HUES64 (cell line): ENCODE data around the gene C16orf46.

Source experiments
- H3K27ac ChIP-seq: 2 replicates; pipeline ENCODE4 v1.7.0; 2013; ENCODE audit warnings: low read depth, low read length, inconsistent platforms
- H3K27me3 ChIP-seq: 2 replicates; pipeline ENCODE4 v1.6.1; 2013; ENCODE audit warnings: mild to moderate bottlenecking, low read length; ENCODE audit not compliant: insufficient read depth
- H3K36me3 ChIP-seq: 2 replicates; pipeline ENCODE4 v1.6.1; 2013; ENCODE audit warnings: mild to moderate bottlenecking, low read length; ENCODE audit not compliant: insufficient read depth
- H3K4me1 ChIP-seq: 2 replicates; pipeline ENCODE4 v1.6.1; 2013; ENCODE audit warnings: mild to moderate bottlenecking, low read length, moderate library complexity; ENCODE audit not compliant: insufficient read depth
- H3K4me3 ChIP-seq: 2 replicates; pipeline ENCODE4 v1.5.1; 2013; ENCODE audit warnings: mild to moderate bottlenecking, low read length, moderate library complexity
- H3K9ac ChIP-seq: 2 replicates; pipeline ENCODE4 v1.6.1; 2013; ENCODE audit warnings: mild to moderate bottlenecking, low read depth, low read length
- H3K9me3 ChIP-seq: 2 replicates; pipeline ENCODE4 v1.6.1; 2013; ENCODE audit warnings: low read depth, low read length; ENCODE audit not compliant: insufficient read depth
- WGBS: fragments of 150-250, 120-280 bp; methylation state at CpG from one replicate; pipeline ENCODE4 v1.1.7; 2013; ENCODE audit warnings: missing lambda C conversion rate; 5-methylcytosine and 5-hydroxymethylcytosine counted together

Gene C16orf46

DNA sequence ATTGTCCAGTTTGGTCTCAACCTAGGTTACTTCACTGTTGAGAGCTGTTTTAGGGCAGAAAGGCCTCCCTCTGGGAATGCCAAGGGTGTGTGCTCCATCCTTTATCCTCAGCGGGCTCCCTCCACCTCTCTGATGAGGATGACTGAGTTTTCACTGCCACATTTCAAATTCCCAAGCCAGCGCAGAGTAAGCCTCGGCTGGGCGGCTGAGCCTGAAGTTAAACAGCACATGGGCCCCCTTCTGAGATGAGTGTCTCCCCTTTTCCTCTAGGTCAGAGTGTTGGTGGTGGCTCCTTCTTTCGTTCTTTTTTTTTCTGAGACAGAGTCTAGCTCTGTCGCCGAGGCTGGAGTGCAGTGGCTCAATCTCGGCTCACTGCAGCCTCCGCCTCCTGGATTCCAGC is 24.7 kb upstream of the C16orf46 start:
- H3K9me3 ChIP-seq = no peaks in the 10 kb centered on the region
- no peaks in the 10 kb centered on the region for H3K27me3 ChIP-seq
- no peak overlapping the region for H3K4me3 ChIP-seq
- H3K36me3 ChIP-seq = no peaks in the 10 kb centered on the region
- peaks cover 4% of the 10 kb centered on the region for H3K4me1 ChIP-seq
- H3K27ac ChIP-seq = no peak overlapping the region
- H3K9ac ChIP-seq = no peak overlapping the region
- WGBS = 95% methylated on average over 9 of the region's 9 CpGs

DNA sequence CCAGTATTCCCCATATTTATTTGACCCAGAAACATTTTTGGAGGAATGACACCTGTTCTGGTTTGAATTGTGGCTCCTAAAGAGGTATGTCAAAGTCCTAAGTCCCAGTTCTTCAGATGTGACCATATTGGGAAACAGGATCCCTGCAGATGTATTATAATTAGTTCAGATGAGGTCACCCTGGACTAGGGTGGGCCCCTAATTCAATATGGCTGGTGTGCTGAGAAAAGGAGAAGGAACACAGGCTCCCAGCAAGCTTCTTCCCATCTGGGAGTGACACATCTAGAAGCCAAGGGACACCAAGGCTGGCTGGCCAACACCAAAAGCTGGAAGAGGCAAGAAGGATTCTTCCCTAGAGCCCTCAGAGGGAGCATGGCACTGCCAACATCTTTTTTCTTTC is 22.9 kb upstream of the C16orf46 start:
- Histone ChIP-seq H3K4me3 (no peak overlapping the region), H3K9ac (no peak overlapping the region), H3K9me3 (no peaks in the 10 kb centered on the region), H3K36me3 (no peaks in the 10 kb centered on the region), H3K4me1 (peaks cover 6% of the 10 kb centered on the region), H3K27me3 (no peaks in the 10 kb centered on the region), H3K27ac (no peak overlapping the region)

GRCh38 chr16:81097230-81097629 is 20.2 kb upstream of the C16orf46 start:
- Histone ChIP-seq H3K4me3 (no peak overlapping the region), H3K27ac (no peak overlapping the region), H3K27me3 (no peaks in the 10 kb centered on the region), H3K9ac (no peak overlapping the region), H3K9me3 (no peaks in the 10 kb centered on the region), H3K36me3 (peaks cover 5% of the 10 kb centered on the region), H3K4me1 (peaks cover 6% of the 10 kb centered on the region)
- WGBS = 94% methylated on average over 6 of the region's 6 CpGs

GRCh38 chr16:81096715-81097208 is 19.7 kb upstream of the C16orf46 start:
- WGBS = 60% methylated on average over 8 of the region's 8 CpGs
- H3K27ac ChIP-seq = no peak overlapping the region
- no peaks in the 10 kb centered on the region for H3K9me3 ChIP-seq
- H3K9ac ChIP-seq = no peak overlapping the region
- H3K36me3 ChIP-seq = peaks cover 8% of the 10 kb centered on the region
- peak overlapping the region; percentile 37 for H3K4me3 ChIP-seq
- H3K27me3 ChIP-seq = no peaks in the 10 kb centered on the region
- H3K4me1 ChIP-seq = peaks cover 6% of the 10 kb centered on the region

DNA sequence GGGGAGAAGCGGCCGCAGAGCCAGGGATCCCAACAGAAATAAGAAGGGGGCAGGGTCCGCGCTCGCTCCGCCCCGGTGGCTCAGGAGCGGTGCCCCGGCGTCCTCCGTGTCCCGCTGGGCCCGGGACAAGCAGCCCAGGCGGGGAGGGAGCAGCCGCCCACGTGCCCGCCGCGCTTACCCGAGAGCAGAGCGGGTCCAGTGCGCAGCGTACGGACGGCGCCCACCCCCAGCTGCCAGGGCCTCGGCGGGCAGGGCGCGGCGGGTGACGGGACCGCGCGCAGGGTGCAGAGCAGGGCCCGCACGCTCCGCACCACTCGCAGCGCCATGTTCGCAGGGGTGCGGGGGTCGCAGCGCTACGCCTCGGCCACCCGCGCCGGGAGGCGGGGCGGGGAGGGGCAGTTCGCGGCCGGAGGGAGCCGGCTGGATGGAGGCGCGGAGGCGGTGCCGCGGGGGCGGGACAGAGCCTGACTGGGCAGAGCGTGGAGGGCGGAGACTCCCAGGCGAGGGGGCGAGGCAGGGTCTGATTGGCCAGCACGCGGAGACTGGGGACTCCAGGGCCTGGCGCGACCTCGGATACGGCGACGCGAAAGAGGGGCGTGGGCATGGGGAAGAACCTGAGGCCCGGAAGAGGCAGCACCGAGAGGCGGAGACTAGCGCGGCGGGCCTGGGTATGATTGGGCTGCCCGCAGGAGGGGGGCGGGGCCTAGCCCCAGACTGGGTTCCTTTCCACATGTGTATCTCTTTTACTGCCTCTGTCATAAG is 19.1 kb upstream of the C16orf46 start, which contains the start of gene GCSH:
Gene GCSH, minus strand, starts transcription at position 443 of the 762 bp plus-strand sequence. Its CDS starts 117 bp downstream, at position 326.
- WGBS = 2% methylated on average over 70 of the region's 83 CpGs
- Histone ChIP-seq H3K4me1 (peaks cover 6% of the 10 kb centered on the region), H3K4me3 (peak within 1 kb of the TSS; percentile 77), H3K27ac (peak within 1 kb of the TSS; percentile 71), H3K27me3 (no peaks in the 10 kb centered on the region), H3K9me3 (no peaks in the 10 kb centered on the region), H3K36me3 (peaks cover 12% of the 10 kb centered on the region), H3K9ac (peak within 1 kb of the TSS; percentile 90)

- under 1% methylated on average over 22 of the region's 22 CpGs for WGBS
- Histone ChIP-seq H3K4me3 (peak overlapping the region; percentile 77), H3K27me3 (no peaks in the 10 kb centered on the region), H3K9me3 (no peaks in the 10 kb centered on the region), H3K27ac (peak overlapping the region; percentile 71), H3K4me1 (peaks cover 6% of the 10 kb centered on the region), H3K36me3 (peaks cover 18% of the 10 kb centered on the region), H3K9ac (peak overlapping the region; percentile 90)
These were observed 18.6 kb upstream of the C16orf46 start for GRCh38 chr16:81095653-81095952.

- H3K27ac ChIP-seq = no peak overlapping the region
- 70% methylated on average over 21 of the region's 21 CpGs for WGBS
- H3K36me3 ChIP-seq = peaks cover 25% of the 10 kb centered on the region
- peaks cover 6% of the 10 kb centered on the region for H3K4me1 ChIP-seq
- peak overlapping the region; percentile 22; the same call in 1 of the 2 replicates for H3K9ac ChIP-seq
- H3K9me3 ChIP-seq = no peaks in the 10 kb centered on the region
- H3K27me3 ChIP-seq = no peaks in the 10 kb centered on the region
- H3K4me3 ChIP-seq = peak overlapping the region; percentile 77
These were observed 17.8 kb upstream of the C16orf46 start for GRCh38 chr16:81094771-81095251.

DNA sequence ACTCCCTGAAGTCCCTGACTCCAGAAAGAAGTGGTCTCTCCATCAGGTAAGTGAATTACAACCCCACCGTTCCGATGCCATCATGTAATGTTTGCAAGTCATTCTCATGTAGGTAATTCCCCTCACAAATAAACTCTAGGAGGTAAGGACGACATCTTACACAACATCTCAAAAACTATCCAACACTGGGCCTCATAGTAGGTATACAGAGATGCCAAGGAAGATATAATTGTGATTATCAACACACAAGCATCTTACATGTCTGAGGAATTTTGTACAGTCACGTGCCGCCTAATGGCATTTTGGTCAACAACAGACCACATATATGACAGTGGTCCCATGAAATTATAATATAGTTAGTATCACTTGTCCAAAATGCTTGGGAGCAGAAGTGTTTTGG is 11.8 kb upstream of the C16orf46 start:
- H3K36me3 ChIP-seq = peaks cover 70% of the 10 kb centered on the region
- H3K4me1 ChIP-seq = no peaks in the 10 kb centered on the region
- H3K27ac ChIP-seq = no peak overlapping the region
- H3K9ac ChIP-seq = no peak overlapping the region
- no peak overlapping the region for H3K4me3 ChIP-seq
- no peaks in the 10 kb centered on the region for H3K27me3 ChIP-seq
- WGBS = 96% methylated on average over 5 of the region's 5 CpGs
- no peaks in the 10 kb centered on the region for H3K9me3 ChIP-seq

DNA sequence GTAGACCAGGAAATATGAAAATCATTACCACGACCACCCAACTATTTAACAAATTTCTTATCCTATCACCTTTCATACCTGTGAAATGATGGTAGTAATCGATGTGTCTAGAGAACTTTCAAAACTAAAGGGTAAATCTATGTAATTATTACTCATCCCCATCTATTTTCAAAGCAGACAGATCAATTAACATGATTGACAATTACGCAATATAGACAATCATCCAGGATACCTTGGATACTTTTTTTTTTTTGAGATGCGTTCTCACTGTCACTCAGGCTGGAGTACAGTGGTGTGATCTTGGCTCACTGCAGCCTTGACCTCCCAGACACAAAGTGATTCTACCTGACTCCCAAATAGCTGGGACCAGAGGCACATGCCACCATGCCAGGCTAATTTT is 4.0 kb upstream of the C16orf46 start:
- no peak overlapping the region for H3K27ac ChIP-seq
- H3K36me3 ChIP-seq = peaks cover 35% of the 10 kb centered on the region
- H3K27me3 ChIP-seq = no peaks in the 10 kb centered on the region
- no peak overlapping the region for H3K9ac ChIP-seq
- H3K4me1 ChIP-seq = no peaks in the 10 kb centered on the region
- H3K9me3 ChIP-seq = no peaks in the 10 kb centered on the region
- H3K4me3 ChIP-seq = no peak overlapping the region
- 96% methylated on average over 2 of the region's 4 CpGs for WGBS

GRCh38 chr16:81080233-81080632 is 3.2 kb upstream of the C16orf46 start:
- H3K27me3 ChIP-seq = no peaks in the 10 kb centered on the region
- H3K9ac ChIP-seq = no peak overlapping the region
- no peaks in the 10 kb centered on the region for H3K9me3 ChIP-seq
- 93% methylated on average over 1 of the region's 1 CpG for WGBS
- H3K4me1 ChIP-seq = no peaks in the 10 kb centered on the region
- peaks cover 31% of the 10 kb centered on the region for H3K36me3 ChIP-seq
- no peak overlapping the region for H3K4me3 ChIP-seq
- H3K27ac ChIP-seq = no peak overlapping the region

- peak overlapping the region; percentile 89 for H3K9ac ChIP-seq
- peaks cover 6% of the 10 kb centered on the region for H3K36me3 ChIP-seq
- H3K9me3 ChIP-seq = no peaks in the 10 kb centered on the region
- H3K4me3 ChIP-seq = peak overlapping the region; percentile 81
- H3K4me1 ChIP-seq = peaks cover 12% of the 10 kb centered on the region
- H3K27me3 ChIP-seq = no peaks in the 10 kb centered on the region
- H3K27ac ChIP-seq = peak overlapping the region; percentile 91; the same call in 1 of the 2 replicates
- under 1% methylated on average over 27 of the region's 27 CpGs for WGBS
These were observed 417 bp downstream of the C16orf46 start for GRCh38 chr16:81076566-81077075.
